HG02852 (cell line): Measurements from ENCODE around the gene HS1BP3.

ENCODE experiments used
- ATAC-seq: cut with Tn5 transposase; IDR thresholded peaks from one replicate; pipeline ENCODE4 v1.9.1; 2021; ENCODE audit warnings: mild to moderate bottlenecking, moderate library complexity; ENCODE audit not compliant: unreplicated experiment

Gene HS1BP3

GRCh38 chr2:20647211-20647610 is 3.7 kb downstream of the HS1BP3 start:
- no peak for ATAC-seq

GRCh38 chr2:20646446-20646845 is 4.5 kb downstream of the HS1BP3 start:
- no peak for ATAC-seq

- ATAC-seq = no peak
These were observed 5.1 kb downstream of the HS1BP3 start for GRCh38 chr2:20645761-20646160.

- no peak for ATAC-seq
These were observed 5.6 kb downstream of the HS1BP3 start for GRCh38 chr2:20645301-20645701.

GRCh38 chr2:20643826-20644225 is 7.1 kb downstream of the HS1BP3 start:
- ATAC-seq = no peak

GRCh38 chr2:20643060-20643459 is 7.8 kb downstream of the HS1BP3 start:
- no peak for ATAC-seq

GRCh38 chr2:20642055-20642971 is 8.6 kb downstream of the HS1BP3 start:
- peak; percentile 99 for ATAC-seq

- ATAC-seq = no peak
These were observed 9.5 kb downstream of the HS1BP3 start for GRCh38 chr2:20641123-20641985.

GRCh38 chr2:20640411-20641122 is 10.3 kb downstream of the HS1BP3 start:
- ATAC-seq = no peak

GRCh38 chr2:20638646-20639430 is 12.1 kb downstream of the HS1BP3 start:
- ATAC-seq = no peak

- no peak for ATAC-seq
These were observed 12.9 kb downstream of the HS1BP3 start for GRCh38 chr2:20638014-20638413.

GRCh38 chr2:20637147-20637546 is 13.8 kb downstream of the HS1BP3 start:
- no peak for ATAC-seq

GRCh38 chr2:20635675-20636584 is 15.0 kb downstream of the HS1BP3 start:
- peak; percentile 73 for ATAC-seq

GRCh38 chr2:20635113-20635510 is 15.8 kb downstream of the HS1BP3 start:
- no peak for ATAC-seq

GRCh38 chr2:20634507-20635112 is 16.3 kb downstream of the HS1BP3 start:
- ATAC-seq = no peak

GRCh38 chr2:20633794-20634506 is 16.9 kb downstream of the HS1BP3 start:
- no peak for ATAC-seq

GRCh38 chr2:20633001-20633400 is 17.9 kb downstream of the HS1BP3 start:
- no peak for ATAC-seq

GRCh38 chr2:20632446-20632990 is 18.4 kb downstream of the HS1BP3 start:
- no peak for ATAC-seq
